HepG2 (cell line): ENCODE results near the gene MYOM1. TPM values are rescaled to one million over a fixed set of nuclear protein-coding genes. Genes with fewer than 3 reads are reported as not detected.
A peak's percentile ranks its signal among the peaks of the same experiment; 100 is the strongest.

Experiments
- ATF7 ChIP-seq, 2 experiments: fragments of 450-650 bp in 1 of 2; sonication (generic) in 1 of 2; formaldehyde crosslinking in 1 of 2; IDR thresholded peaks; 2 replicates each; pipeline versions ENCODE4 v1.4.0 to v1.6.1; 2016 to 2020; ENCODE audit warnings: antibody characterized with exemption in 1 of 2, mild to moderate bottlenecking in 1 of 2, missing genetic modification reagents in 1 of 2
- CC2D1A ChIP-seq: sonication (generic); formaldehyde crosslinking; IDR thresholded peaks from 2 replicates; pipeline ENCODE4 v1.8.1; 2023; ENCODE audit warnings: mild to moderate bottlenecking, missing genetic modification reagents
- CHCHD3 ChIP-seq: sonication (generic); formaldehyde crosslinking; IDR thresholded peaks from 2 replicates; pipeline ENCODE4 v1.8.0; 2022; ENCODE audit warnings: mild to moderate bottlenecking, missing genetic modification reagents, moderate library complexity
- CHD2 ChIP-seq: IDR thresholded peaks from 2 replicates; pipeline ENCODE4 v1.6.1; 2011; ENCODE audit warnings: low read depth, low read length, improper control_type of control experiment
- FLYWCH1 ChIP-seq: sonication (generic); formaldehyde crosslinking; IDR thresholded peaks from 2 replicates; pipeline ENCODE4 v1.8.1; 2023; ENCODE audit warnings: mild to moderate bottlenecking, missing genetic modification reagents
- FOXA3 ChIP-seq: IDR thresholded peaks from 2 replicates; pipeline ENCODE4 v1.6.1; 2016; ENCODE audit warnings: missing genetic modification reagents, missing compliant biosample characterization
- FOXC1 ChIP-seq: sonication (generic); formaldehyde crosslinking; IDR thresholded peaks from 2 replicates; pipeline ENCODE4 v1.8.0; 2022; ENCODE audit warnings: mild to moderate bottlenecking, missing genetic modification reagents, borderline replicate concordance
- GTF2F1 ChIP-seq: fragments of 150-350 bp; IDR thresholded peaks from 2 replicates; pipeline ENCODE4 v1.6.1; 2014; ENCODE audit warnings: low read length
- HNRNPLL ChIP-seq: fragments of 200-400 bp; formaldehyde crosslinking; IDR thresholded peaks from 2 replicates; pipeline ENCODE4 v1.6.1; 2017; ENCODE audit warnings: mild to moderate bottlenecking, low read depth, low read length; ENCODE audit not compliant: poor library complexity, severe bottlenecking
- KMT2B ChIP-seq: IDR thresholded peaks from 2 replicates; pipeline ENCODE4 v1.6.1; 2016; ENCODE audit warnings: missing genetic modification reagents, missing compliant biosample characterization
- MTF1 ChIP-seq: sonication (generic); formaldehyde crosslinking; IDR thresholded peaks from 2 replicates; pipeline ENCODE4 v1.5.0; 2020; ENCODE audit warnings: missing genetic modification reagents
- NCOA1 ChIP-seq: sonication (generic); formaldehyde crosslinking; IDR thresholded peaks from 2 replicates; pipeline ENCODE4 v1.9.0; 2021; ENCODE audit warnings: missing genetic modification reagents
- PAWR ChIP-seq: sonication (generic); formaldehyde crosslinking; IDR thresholded peaks from 2 replicates; pipeline ENCODE4 v1.4.0; 2020; ENCODE audit warnings: missing genetic modification reagents, mild to moderate bottlenecking, borderline replicate concordance
- PHF5A ChIP-seq: IDR thresholded peaks from one replicate; pipeline ENCODE4 v1.6.1; 2018; ENCODE audit warnings: low read depth, missing genetic modification reagents; ENCODE audit not compliant: unreplicated experiment
- POLR2AphosphoS5 ChIP-seq: IDR thresholded peaks from 2 replicates; pipeline ENCODE4 v1.6.1; 2012; ENCODE audit warnings: low read depth, low read length
- RAD51 ChIP-seq: fragments of 450-650 bp; IDR thresholded peaks from 2 replicates; pipeline ENCODE4 v1.6.1; 2016; ENCODE audit warnings: borderline replicate concordance
- RBFOX2 ChIP-seq: fragments of 200-400 bp; formaldehyde crosslinking; IDR thresholded peaks from 2 replicates; pipeline ENCODE4 v1.6.1; 2017; ENCODE audit warnings: low read depth, mild to moderate bottlenecking, low read length
- SMAD3 ChIP-seq: sonication (generic); formaldehyde crosslinking; IDR thresholded peaks from 2 replicates; pipeline ENCODE4 v1.4.0; 2020; ENCODE audit warnings: missing genetic modification reagents
- SRY ChIP-seq: sonication (generic); formaldehyde crosslinking; IDR thresholded peaks from 2 replicates; pipeline ENCODE4 v1.8.0; 2022; ENCODE audit warnings: mild to moderate bottlenecking, missing genetic modification reagents
- TSC22D2 ChIP-seq: sonication (generic); formaldehyde crosslinking; IDR thresholded peaks from 2 replicates; pipeline ENCODE4 v1.5.1; 2020; ENCODE audit warnings: missing genetic modification reagents, mild to moderate bottlenecking, borderline replicate concordance
- XBP1 ChIP-seq: sonication (generic); formaldehyde crosslinking; IDR thresholded peaks from 2 replicates; pipeline ENCODE4 v1.5.0; 2020; ENCODE audit warnings: missing genetic modification reagents
- YEATS4 ChIP-seq: sonication (generic); formaldehyde crosslinking; IDR thresholded peaks from 2 replicates; pipeline ENCODE4 v1.4.0; 2020; ENCODE audit warnings: missing genetic modification reagents, borderline replicate concordance
- ZBTB7B ChIP-seq: sonication (generic); formaldehyde crosslinking; IDR thresholded peaks from 2 replicates; pipeline ENCODE4 v1.4.0; 2020; ENCODE audit warnings: missing genetic modification reagents
- ZNF138 ChIP-seq: sonication (generic); formaldehyde crosslinking; IDR thresholded peaks from 2 replicates; pipeline ENCODE4 v1.5.0; 2020; ENCODE audit warnings: mild to moderate bottlenecking, low read depth, missing genetic modification reagents
- ZNF180 ChIP-seq: sonication (generic); formaldehyde crosslinking; IDR thresholded peaks from 2 replicates; pipeline ENCODE4 v1.4.0; 2020; ENCODE audit warnings: low read depth, missing genetic modification reagents, borderline replicate concordance
- ZNF263 ChIP-seq: sonication (generic); formaldehyde crosslinking; IDR thresholded peaks from 2 replicates; pipeline ENCODE4 v1.4.0; 2020; ENCODE audit warnings: missing genetic modification reagents
- ZNF343 ChIP-seq: sonication (generic); formaldehyde crosslinking; IDR thresholded peaks from 2 replicates; pipeline ENCODE4 v1.4.0; 2020; ENCODE audit warnings: mild to moderate bottlenecking, missing genetic modification reagents
- ZNF383 ChIP-seq: sonication (generic); formaldehyde crosslinking; IDR thresholded peaks from 2 replicates; pipeline ENCODE4 v1.4.0; 2020; ENCODE audit warnings: missing genetic modification reagents, mild to moderate bottlenecking, borderline replicate concordance
- ZNF484 ChIP-seq: sonication (generic); formaldehyde crosslinking; IDR thresholded peaks from 2 replicates; pipeline ENCODE4 v1.5.1; 2020; ENCODE audit warnings: mild to moderate bottlenecking, low read depth, missing genetic modification reagents, borderline replicate concordance
- ZNF530 ChIP-seq: sonication (generic); formaldehyde crosslinking; IDR thresholded peaks from 2 replicates; pipeline ENCODE4 v1.5.0; 2020; ENCODE audit warnings: low read depth, mild to moderate bottlenecking, missing genetic modification reagents
- ZNF547 ChIP-seq: sonication (generic); formaldehyde crosslinking; IDR thresholded peaks from 2 replicates; pipeline ENCODE4 v1.5.1; 2020; ENCODE audit warnings: mild to moderate bottlenecking, missing genetic modification reagents
- ZNF614 ChIP-seq: IDR thresholded peaks from 2 replicates; pipeline ENCODE4 v1.6.1; 2018; ENCODE audit warnings: missing biosample characterization, missing genetic modification reagents, inconsistent platforms, borderline replicate concordance
- ZNF7 ChIP-seq: IDR thresholded peaks from 2 replicates; pipeline ENCODE4 v1.6.1; 2016; ENCODE audit warnings: missing biosample characterization, missing genetic modification reagents
- polyA plus RNA-seq, 8 experiments: library from polyadenylated mRNA; depleted of rRNA in 3 of 8; stranded (reverse) in 7 of 8; unstranded in 1 of 8; fragments of >200 nt; fragmentation: Illumina TruSeq in 4 of 8; extraction: Trizol in 4 of 8; gene quantifications; 2 replicates each; pipeline versions ENCODE4 v1.2.1 to v1.2.3, GENCODE V29; 2011 to 2016; ENCODE audit warnings: low read depth in 4 of 8, missing spikeins in 1 of 8, mixed read lengths in 1 of 8; ENCODE audit not compliant: insufficient read depth in 1 of 8
- total RNA-seq, 5 experiments: library from RNA; depleted of rRNA; stranded (reverse); fragments of >200 nt; fragmentation: Illumina TruSeq; extraction: Trizol; gene quantifications; 2 replicates each; pipeline ENCODE4 v1.2.3, GENCODE V29; 2016; ENCODE audit warnings: low read depth in 1 of 5
- TF ChIP-seq, protein P1 (sequence below): sonication (generic); formaldehyde crosslinking; IDR thresholded peaks from 2 replicates; pipeline ENCODE4 v1.4.0; 2020; ENCODE audit warnings: missing genetic modification reagents, mild to moderate bottlenecking, borderline replicate concordance

The MYOM1 gene
- total and polyA plus RNA-seq, 2 of the 13 experiments (the other 11 are each of a cell fraction or from before 2014, with no cell fraction given): 0.46 to 0.98 TPM

DNA sequence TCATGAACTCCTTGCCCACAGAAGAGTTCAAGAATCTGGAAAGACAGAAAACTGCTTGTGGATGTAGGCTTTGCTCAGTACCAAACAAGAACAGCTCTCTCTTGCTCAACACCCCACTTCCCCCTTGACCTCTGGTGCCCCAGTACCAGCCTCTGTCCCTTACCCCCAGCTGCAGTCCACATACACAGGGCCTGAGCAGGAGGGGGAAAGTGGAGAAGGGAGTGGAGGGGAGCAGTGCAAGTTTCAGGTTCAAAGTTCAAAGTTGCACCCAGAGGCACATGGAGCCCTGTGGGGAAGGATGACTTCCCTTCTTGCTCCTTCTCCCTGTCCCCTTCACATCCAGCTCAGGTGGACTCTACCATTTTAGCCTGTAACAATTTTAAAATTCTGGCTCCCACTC is 145.7 kb downstream of the MYOM1 start (continued):
- TF ChIP-seq, protein P1, sequence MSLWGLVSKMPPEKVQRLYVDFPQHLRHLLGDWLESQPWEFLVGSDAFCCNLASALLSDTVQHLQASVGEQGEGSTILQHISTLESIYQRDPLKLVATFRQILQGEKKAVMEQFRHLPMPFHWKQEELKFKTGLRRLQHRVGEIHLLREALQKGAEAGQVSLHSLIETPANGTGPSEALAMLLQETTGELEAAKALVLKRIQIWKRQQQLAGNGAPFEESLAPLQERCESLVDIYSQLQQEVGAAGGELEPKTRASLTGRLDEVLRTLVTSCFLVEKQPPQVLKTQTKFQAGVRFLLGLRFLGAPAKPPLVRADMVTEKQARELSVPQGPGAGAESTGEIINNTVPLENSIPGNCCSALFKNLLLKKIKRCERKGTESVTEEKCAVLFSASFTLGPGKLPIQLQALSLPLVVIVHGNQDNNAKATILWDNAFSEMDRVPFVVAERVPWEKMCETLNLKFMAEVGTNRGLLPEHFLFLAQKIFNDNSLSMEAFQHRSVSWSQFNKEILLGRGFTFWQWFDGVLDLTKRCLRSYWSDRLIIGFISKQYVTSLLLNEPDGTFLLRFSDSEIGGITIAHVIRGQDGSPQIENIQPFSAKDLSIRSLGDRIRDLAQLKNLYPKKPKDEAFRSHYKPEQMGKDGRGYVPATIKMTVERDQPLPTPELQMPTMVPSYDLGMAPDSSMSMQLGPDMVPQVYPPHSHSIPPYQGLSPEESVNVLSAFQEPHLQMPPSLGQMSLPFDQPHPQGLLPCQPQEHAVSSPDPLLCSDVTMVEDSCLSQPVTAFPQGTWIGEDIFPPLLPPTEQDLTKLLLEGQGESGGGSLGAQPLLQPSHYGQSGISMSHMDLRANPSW: no peak
- TF ChIP-seq ZNF263 (CRISPR knock-in tag) (no peak), HNRNPLL (no peak), ZNF484 (peak; percentile 93; the same call in 1 of the 2 replicates), TSC22D2 (no peak), ZNF138 (CRISPR knock-in tag) (no peak), CHCHD3 (CRISPR knock-in tag) (no peak), PAWR (CRISPR knock-in tag) (no peak), ZNF180 (no peak), XBP1 (no peak), POLR2AphosphoS5 (no peak), RBFOX2 (no peak), ZNF547 (CRISPR knock-in tag) (no peak), ZNF343 (CRISPR knock-in tag) (no peak), ZNF7 (CRISPR knock-in tag) (no peak), CC2D1A (CRISPR knock-in tag) (no peak), KMT2B (CRISPR knock-in tag) (no peak), ZBTB7B (CRISPR knock-in tag) (no peak), GTF2F1 (no peak), PHF5A (CRISPR knock-in tag) (no peak), ATF7 (IDR thresholded peaks at IDR 0.05) (no peak), ATF7 (CRISPR knock-in tag; IDR thresholded peaks at IDR 0.05) (no peak), FOXC1 (CRISPR knock-in tag) (no peak), CHD2 (no peak), ZNF530 (CRISPR knock-in tag) (no peak), YEATS4 (CRISPR knock-in tag) (peak; percentile 57), FOXA3 (CRISPR knock-in tag) (peak; percentile 37; the same call in 1 of the 2 replicates), MTF1 (CRISPR knock-in tag) (no peak), SMAD3 (CRISPR knock-in tag) (no peak), NCOA1 (no peak), ZNF383 (CRISPR knock-in tag) (no peak), SRY (CRISPR knock-in tag) (no peak), ZNF614 (CRISPR knock-in tag) (no peak), FLYWCH1 (CRISPR knock-in tag) (no peak), RAD51 (no peak)
